Lung microvascular endothelial cell (primary cell): Measurements from ENCODE around the gene FAM174C. TPM values are rescaled to one million over a fixed set of nuclear protein-coding genes. Genes with fewer than 3 reads are reported as not detected.
A peak's percentile ranks its signal among the peaks of the same experiment; 100 is the strongest.

Experiments used
- DNase-seq, 2 donors: peaks; one replicate each; pipeline versions ENCODE4 v3.0.0 to v3.0.0-alpha.2; 2010; ENCODE audit warnings: low read depth in 2 of 2
- total RNA-seq: library from RNA; depleted of rRNA; stranded (reverse); fragments of >200 nt; gene quantifications from 2 replicates; pipeline ENCODE4 v1.2.1, GENCODE V29; 2014

The FAM174C gene
- total RNA-seq = 16.9 and 17.0 TPM in 2 replicates

DNA sequence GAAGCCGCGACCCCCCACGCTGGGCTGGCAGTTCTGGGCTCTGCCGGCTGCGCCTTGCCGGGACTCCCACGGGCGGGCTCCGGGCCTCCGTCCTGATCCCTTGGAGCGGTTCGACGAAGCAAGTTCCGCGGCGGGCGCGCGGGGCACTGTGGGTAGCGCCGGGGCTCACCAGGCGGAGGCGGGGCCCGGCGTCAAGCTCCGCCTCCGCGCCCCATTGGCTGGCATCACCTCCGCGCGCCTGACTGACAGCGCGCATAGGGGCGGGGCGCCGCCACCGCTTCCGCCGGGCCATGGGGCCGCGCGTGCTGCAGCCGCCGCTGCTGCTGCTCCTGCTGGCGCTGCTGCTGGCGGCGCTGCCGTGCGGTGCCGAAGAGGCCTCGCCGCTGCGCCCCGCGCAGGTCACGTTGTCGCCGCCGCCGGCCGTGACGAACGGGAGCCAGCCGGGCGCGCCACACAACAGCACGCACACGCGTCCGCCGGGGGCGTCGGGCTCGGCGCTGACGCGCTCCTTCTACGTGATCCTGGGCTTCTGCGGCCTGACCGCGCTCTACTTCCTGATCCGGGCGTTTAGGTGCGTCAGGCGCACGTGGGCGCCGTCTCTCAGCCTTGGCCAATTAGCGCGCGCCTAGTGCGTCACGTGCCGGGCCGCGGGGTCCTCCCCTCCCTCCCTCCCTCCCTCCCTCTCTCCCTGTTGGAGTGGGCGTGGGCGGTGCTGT is at the start of gene FAM174C:
Gene FAM174C, plus strand, starts transcription at position 271 of the 716 bp plus-strand sequence. Its CDS starts 20 bp downstream, at position 291.
- peak; percentile 98 for DNase-seq

DNA sequence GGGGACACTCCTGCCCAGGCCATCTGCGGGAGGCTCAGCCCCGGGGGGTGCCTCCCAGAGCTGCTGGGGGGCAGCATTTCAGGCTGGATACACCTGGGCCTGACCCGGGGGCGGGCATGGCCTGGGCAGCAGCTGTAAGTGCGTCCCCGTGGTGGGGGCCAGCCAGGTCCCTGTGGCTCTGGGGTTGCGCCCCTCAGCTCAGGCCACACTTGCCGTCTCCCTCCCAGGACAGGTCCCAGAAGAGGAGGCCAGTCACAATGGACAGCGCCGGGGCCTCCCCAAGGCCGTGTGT is 49.2 kb upstream of the FAM174C start:
- DNase-seq = no peak

DNA sequence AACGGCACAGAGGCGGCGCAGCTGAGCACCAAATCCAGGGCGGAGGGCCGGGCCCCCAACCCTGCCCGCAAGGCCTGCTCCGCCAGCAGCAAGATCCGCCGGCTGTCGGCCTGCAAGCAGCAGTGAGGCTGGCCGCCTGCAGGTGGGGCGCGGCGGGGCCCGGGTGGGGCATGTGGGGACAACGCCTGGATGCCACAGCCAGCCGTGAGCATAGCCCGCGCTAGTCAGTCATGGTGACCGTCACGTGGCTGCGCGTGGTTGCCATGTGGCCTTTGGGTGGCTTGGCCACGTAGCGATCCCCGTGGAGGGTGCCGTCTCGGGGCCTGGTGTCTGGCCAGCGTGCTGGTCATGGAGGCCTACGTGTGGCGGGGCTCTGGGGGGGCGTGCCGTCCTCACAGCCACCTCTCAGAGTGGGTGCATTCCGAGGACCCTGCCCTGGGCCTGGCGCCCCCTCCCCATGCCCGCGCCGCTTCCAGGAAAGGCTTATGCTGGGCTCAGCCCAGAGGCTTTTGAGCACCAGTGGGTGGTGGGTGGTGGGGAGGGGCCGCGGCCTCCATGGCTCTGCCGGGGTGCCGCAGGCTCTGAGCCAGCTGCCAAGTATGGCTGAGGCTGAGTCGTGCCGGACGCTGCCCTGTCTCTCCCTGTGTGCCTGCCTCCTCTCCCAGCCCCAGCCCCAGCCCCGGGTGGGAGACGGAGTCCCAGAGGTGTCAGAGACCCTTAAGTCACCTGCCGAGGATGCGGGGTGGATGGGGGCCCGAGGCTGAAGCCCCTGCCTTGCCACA is 48.6 kb upstream of the FAM174C start:
- DNase-seq = no peak

- DNase-seq = no peak
Measured at GRCh38 chr19:1227304-1228054, 47.9 kb upstream of the FAM174C start.

- DNase-seq = no peak
Measured at GRCh38 chr19:1228161-1228957, 47.0 kb upstream of the FAM174C start.

- DNase-seq = no peak
Measured at GRCh38 chr19:1229056-1229923, 46.0 kb upstream of the FAM174C start.

- no peak for DNase-seq
Measured at GRCh38 chr19:1229924-1230782, 45.2 kb upstream of the FAM174C start.

DNA sequence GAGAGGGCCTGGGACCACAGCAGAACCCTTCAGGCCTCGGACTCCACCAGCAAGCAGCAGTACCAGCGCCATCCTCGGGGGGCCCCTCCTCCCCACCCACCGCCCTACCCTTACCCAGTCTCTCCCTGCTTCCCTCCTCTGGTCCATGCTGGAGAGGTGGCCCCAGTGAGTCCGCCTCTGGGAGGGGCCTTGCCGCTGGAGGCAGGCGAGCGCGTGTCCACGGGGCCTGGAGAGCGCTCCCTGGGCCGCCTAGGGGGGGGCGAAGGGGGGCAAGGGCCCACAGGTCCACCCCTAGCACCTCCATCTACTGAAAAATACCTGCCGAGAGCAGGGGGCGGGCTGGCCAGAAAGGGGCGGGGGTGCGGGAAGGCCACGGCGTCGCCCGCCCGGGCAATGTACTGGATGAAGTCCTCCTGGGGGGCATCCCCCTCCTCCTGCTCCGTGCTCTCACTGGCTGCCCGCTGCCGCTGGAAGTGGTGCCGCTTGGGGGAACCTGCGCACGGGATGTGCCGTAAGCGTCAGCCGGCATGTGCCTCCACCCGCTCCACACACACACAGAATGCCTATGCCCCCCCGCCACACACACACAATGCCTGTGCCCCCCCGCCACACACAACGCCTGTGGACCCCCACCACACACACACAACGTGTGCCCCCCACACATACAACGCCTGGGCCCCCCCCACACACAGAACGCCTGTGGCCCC is 44.4 kb upstream of the FAM174C start:
- DNase-seq = no peak

DNA sequence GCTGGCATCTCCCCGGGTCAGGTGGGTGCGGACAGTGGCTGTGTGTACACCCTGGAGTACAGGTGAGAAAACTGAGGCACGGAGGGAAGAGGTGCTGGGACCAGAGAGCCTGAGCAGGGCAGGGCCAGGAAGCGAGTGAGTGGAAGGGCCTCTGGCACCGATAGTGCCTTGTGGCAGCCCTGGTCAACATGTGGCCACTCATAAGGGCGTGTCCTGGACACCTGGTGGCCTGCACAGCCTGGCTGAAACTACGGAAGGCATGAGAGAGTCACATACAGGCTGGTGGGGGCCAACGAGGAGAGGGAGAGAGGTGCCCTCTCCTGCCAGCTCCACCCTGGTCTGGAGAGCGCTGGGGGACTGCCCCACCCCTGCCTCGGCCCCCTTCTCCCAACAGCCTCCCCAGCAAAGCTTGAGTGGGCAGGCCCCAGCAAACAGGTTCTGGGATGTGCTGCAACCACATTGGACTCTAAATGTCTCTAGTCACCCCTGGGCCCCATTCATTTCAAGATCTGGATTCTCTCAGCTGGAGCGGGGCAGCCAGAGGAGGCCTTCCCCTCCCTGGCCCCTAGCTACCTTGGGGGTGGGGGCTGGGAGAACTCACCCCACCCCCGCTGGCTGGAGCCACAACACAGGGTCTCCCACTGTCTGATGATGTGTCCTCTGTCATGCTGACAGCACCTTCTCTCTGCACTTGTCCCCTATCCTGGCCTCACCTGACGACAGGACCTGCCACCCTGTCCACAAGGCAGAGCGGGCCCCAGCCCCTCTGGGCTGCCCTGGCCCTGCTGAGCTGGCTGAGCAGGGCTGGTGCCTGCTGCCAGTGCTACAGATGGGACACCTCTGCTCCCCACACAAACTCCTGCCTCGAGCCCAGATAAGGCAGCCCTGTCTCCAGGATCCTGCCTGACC is 43.3 kb upstream of the FAM174C start:
- DNase-seq = no peak

DNA sequence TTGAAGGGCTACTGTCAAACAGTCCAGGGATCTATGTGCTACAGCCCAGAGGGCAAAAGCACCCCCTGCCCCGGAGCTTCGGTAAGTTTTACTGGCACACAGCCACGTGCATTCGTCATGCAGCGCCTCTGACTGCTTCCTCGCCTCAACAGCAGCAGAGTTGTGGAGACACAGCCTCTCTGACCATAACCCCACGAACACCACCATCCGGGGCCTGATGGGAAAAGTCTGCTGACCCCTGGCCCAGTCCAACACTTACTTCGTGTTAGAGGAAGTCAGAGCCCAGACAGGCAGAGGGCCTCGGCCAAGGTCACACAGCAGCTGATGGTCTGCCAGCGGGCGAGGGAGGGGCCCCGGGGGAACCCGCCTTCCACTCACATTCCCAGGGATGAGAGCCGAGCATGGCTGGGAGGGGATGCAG is 42.7 kb upstream of the FAM174C start:
- DNase-seq = peak; percentile 76 to 83

GRCh38 chr19:1233115-1233667 is 42.1 kb upstream of the FAM174C start:
- DNase-seq = no peak

DNA sequence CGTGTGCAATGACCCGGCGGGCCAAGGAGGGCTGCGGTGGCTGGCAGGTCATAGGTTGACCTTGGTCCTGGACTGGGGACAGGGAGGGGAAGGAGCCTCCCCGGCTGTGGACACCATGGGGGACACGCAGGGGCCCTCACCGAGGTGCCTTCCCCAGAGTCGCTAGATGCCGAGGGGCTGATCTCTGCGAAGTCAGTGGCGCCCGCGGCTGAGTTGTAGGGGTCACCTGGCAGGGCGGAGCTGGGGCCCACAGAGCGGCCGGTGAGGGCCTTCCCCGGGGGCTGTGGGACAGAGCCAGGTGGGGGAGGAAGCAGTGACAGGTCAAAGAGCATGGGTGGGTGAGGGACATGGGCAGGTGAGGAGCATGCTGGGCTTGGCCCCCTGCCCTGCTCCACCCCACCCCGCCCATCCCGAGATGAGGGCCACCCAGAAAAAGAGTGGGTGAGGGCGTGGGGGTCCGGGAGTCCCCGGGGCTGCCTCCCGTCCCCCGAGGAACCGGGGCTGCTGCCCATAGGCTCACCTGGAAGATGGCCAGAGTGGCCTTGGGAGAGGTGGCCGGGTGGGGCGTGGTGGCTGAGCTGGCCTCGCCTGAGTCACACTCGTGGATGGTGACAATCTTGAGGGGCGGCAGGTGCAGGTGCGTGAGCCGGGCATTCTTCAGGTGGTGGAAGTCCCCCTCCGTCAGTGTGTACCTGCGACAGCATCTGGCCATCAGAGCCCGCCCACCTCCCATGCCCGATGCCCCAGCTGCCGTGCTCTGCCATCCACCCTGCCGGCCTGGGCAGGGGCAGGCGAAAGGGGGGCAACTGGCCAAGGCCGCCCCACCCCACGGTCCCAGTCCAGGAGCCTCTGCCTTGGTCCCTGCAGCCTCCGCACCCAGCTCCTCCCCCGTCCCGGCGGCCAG is 41.0 kb upstream of the FAM174C start:
- no peak for DNase-seq

DNA sequence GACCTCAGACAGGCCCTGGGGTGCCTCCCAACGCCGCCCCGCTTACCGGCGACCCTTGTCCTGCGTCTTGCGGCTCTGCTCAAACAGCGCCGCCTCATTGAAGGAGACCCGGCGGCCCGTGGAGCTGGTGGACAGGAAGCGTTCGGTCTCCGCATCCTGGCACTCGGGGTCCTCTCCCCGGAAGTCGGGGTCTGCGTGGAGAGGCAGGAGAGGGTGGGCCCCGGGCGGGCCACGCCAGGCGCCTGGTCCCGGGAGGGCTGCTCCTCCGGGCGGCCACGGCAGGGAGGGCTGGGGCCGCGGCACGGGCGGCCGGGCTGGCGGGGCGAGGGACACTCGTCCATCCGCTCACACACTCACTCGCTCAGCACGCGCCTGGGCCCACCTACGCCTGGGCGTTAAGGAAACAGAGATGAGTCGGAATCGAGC is 40.4 kb upstream of the FAM174C start:
- DNase-seq = no peak

DNA sequence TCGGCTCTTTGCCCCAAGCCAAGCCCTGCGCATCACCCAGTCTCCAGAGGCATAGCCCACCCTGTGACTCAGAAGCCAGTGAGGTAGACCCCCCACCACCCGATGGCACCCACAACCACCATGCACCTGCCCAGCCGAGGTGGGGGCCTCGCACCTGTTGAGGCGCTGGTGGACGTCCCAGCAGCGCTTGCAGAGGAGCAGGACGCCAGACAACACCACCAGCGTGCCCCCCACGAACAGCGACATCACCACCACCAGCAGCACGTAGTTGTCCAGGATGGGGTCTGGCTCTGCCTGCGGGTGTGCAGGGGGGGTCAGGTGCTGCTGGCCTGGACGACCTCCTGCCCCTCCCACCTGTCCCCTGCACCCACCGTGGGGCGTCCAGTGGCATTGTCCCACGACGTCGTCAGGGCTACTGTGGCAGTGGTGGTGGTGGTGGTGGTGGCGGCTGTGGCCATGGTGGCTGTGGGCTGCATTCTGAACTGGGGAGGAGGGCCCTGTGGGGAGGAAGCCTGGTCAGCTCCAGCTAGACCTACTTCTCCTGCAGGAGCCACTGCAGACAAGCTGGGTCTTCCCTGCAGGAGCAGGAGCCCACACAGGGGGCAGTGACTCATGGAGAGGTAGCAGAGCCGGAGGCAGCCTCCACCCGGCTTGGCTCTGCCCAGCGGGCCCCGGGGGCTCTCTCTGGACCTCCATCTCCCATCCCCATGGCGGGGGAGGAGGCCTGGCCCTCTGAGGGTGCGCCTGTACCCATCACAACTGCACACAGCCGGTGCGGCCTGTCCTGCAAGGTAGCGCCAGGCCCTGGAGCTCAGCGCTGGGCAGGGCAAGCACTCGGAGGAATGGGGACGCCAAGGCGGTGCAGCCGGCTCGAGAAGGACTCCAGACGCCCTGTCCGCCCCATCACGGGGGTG is 39.4 kb upstream of the FAM174C start:
- DNase-seq = no peak

- DNase-seq = no peak
Measured at GRCh38 chr19:1236576-1236975, 38.8 kb upstream of the FAM174C start.
